Measurements from ENCODE around the gene GADD45G.

DNA sequence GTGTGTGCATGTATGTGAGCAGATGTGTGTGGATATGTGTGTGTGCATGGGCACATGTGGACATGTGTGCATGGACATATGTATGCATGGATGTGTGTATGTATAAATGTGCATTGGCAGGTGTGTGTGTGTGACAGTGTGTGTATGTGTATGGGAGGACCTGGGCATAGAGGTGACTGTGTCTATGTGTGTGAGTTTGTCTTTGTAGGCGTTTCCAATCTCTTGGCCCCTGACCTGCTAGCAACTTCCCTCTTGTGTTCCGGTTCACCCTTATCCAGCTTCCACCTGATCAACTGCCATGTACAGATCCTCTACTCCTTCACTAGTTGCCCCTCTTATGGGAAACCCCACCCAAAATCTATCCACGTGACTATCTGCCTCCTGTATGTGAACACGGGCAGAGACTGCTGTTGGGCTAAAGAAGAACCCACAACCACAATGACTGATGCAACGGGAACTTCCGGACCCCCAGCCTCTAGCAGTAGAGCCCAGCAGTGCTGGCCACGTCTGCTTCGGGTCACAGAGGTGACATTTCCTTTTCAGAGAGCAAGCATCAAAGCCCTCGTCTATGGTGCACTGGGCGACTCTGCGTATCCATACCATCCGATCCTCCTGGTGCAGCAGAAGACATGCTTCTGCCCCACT is 24.9 kb upstream of the GADD45G start:
- TF ChIP-seq EP300 (conservative IDR thresholded peaks at IDR 0.05; ENCODE audit: poor library complexity, severe bottlenecking) = no peak
- TF ChIP-seq, protein P1, sequence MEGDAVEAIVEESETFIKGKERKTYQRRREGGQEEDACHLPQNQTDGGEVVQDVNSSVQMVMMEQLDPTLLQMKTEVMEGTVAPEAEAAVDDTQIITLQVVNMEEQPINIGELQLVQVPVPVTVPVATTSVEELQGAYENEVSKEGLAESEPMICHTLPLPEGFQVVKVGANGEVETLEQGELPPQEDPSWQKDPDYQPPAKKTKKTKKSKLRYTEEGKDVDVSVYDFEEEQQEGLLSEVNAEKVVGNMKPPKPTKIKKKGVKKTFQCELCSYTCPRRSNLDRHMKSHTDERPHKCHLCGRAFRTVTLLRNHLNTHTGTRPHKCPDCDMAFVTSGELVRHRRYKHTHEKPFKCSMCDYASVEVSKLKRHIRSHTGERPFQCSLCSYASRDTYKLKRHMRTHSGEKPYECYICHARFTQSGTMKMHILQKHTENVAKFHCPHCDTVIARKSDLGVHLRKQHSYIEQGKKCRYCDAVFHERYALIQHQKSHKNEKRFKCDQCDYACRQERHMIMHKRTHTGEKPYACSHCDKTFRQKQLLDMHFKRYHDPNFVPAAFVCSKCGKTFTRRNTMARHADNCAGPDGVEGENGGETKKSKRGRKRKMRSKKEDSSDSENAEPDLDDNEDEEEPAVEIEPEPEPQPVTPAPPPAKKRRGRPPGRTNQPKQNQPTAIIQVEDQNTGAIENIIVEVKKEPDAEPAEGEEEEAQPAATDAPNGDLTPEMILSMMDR (IDR thresholded peaks at IDR 0.05; ENCODE audit: poor library complexity, severe bottlenecking) = no peak
- TF ChIP-seq MXI1 (conservative IDR thresholded peaks at IDR 0.05; ENCODE audit: poor library complexity, severe bottlenecking) = no peak
- TF ChIP-seq TAF1 (IDR thresholded peaks at IDR 0.05; ENCODE audit: low read depth) = no peak
